ENCODE data around the gene CRIM1. TPM values are rescaled to one million over a fixed set of nuclear protein-coding genes. Genes with fewer than 3 reads are reported as not detected.
A peak's percentile ranks its signal among the peaks of the same experiment; 100 is the strongest.

The CRIM1 gene
- total RNA-seq, 2 experiments from 2014 or later = 1.8 to 2.3 TPM

DNA sequence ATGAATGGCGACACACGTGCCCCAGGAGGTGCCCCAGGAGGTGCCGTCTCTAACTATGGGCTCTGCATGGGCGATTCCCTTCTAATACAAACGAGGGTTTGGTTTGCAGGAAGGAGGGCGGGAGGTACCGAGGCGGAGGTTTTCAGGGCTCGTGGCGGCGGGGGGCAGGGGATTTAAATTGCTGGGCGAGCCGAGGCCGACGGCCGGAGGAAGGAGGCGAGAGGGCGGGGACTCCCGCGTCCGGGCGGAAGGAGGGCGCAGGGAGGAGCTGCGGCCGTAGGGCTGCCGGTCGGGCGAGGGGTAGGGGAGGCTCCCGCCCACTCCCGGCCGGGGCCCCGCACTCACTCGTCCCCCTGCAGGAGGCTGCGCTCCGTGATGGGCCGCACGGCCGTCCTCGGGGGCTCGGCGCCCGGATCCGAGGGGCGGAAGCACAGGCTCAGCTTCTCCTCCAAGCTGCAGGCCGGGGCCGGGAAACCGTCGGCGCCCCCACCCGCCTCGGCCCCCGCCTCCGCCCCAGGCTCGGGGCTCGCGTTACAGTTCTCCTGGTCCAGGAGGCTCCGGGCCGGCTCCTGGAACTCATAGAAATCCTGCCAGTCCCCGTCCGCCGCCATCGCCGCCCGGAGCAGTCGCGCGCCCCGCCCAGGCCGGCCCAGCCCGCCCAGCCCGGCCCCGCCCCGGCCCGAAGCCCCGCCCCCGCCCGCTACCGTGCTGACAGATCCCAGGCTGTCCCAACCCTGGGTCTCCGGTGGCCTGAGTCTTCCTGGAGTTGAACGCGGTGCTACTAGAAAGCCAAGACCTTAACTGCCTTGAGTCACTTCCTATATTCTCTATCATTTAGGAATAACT lies 242.2 kb downstream of the CRIM1 start, which contains the start of gene FEZ2:
Gene FEZ2, minus strand, starts transcription at position 637 of the 846 bp plus-strand sequence. Its CDS starts 26 bp downstream, at position 611.
- CTCF ChIA-PET = interaction anchor here (0.6 to 1.6 kb wide), 2 partner anchors 38 to 46 kb away, joined by 3 to 4 read pairs; no protein-coding TSS in a partner anchor
- Mint-ChIP-seq H3K27ac (peak within 1 kb of the TSS; percentile 94), H3K4me3 (peak within 1 kb of the TSS; percentile 91), H3K36me3 (ENCODE audit: low read depth) (peaks cover 8% of the 10 kb centered on the region), H3K4me1 (peaks cover 19% of the 10 kb centered on the region), H3K27me3 (no peaks in the 10 kb centered on the region), H3K9me3 (no peaks in the 10 kb centered on the region)
- DNase-seq = peak; percentile 70
- POLR2A ChIA-PET = no interaction called here

Other genes starting within 250 kb of the CRIM1 start
- 10 to 100 TPM; 14.5 to 15.7 TPM for gene FEZ2, start 242.4 kb downstream of the CRIM1 start, total RNA-seq